ENCODE data around the gene SMOC2.

The SMOC2 gene

DNA sequence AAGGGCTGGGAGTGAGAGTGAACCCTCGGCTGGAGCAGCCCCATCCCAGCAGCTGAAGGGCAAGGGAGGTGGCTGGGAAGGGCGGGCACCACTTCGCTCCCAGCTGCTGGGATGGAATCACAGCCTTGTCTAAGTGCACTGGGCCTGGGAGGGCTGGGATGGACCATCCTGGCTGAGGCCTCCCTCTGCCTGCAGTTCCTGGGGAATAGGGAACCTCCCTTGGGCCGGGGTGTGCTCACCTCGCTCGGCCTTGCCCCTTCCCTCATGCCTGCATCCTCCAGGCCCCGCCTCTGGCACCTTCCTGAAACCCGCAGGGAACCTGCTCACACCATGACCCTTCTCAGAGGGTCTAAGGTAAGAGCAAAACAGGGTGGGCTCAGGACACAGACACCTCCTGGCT is 53.7 kb downstream of the SMOC2 start:
- no peak for DNase-seq

DNA sequence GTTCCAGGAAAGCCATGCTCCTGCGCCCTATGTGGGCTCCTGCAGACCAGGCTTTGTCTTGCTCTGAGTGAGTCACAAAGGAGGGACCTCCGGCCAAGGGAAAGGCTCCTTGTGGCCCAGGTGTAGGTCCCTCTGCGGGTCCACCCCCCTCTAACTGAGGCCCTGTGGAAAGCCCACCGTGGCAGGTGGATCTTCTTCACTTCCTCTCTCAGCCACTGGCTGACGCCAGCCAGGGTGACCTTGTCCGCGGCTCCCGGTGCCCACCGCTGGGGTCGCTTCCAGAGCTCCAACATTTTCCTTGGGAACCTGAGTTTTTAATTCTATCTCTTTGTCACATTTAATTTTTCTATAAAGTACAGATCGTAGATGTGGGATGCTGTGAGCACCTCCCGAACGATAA is 54.1 kb downstream of the SMOC2 start:
- no peak for DNase-seq

DNA sequence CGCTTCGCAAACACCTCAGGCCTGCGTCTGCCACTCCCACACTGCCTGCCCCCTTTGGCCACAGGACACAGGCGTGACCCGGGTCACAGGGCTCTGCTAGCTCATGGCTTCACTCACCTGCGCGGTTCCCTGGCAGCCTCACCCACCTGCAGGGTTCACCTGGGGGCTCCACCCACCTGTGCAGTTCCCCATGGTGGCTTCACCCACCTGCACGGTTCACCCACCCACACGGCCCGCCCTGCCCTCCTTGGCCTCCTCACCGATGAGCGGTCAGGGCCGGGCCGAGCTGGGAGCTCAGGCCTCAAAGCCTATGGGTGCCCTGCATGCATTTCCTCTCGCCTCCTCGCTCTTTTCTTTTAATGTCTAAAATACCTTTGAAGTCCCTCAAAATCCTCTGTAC is 54.7 kb downstream of the SMOC2 start:
- no peak for DNase-seq

DNA sequence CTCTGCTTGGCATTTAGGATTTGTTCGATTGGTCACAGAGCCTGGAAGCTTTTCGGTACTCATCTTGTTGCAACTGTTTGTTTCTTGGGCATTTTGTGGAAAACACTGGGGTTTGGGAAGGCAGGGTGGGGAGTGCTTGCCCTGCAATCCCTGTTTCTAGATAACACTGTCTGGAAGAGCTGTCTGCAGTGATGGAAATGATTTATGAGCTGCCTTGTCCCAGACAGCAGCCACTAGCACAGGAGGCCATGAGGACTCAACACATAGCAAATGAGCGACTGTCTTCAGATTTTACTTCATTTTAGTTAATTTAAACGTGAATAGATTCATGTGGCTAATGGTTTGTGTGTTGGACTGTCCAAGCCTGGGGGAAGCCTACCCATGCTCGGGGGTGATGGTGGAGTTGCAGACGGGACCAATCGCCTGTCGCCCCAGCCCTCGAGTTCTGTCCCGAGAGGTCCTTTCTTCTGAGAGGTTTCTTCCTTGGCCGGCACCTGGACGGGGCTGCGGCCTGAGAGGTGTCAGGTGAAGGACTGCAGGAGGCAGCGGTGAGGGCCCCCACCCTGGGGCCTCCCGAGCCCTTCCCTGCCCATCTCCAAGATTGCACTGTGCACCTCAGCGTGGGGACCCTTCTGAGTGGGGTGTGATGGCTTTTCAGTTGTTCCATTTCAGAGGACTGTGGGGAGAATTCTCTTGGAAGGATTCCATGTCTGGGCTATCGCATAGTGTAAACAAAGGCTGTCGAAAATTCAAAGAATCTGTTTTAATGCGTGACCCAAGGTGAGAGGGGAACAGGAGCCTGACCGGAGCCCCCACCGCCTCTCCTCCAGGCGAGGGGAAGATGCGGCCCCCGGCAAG is 55.4 kb downstream of the SMOC2 start:
- DNase-seq: no peak

DNA sequence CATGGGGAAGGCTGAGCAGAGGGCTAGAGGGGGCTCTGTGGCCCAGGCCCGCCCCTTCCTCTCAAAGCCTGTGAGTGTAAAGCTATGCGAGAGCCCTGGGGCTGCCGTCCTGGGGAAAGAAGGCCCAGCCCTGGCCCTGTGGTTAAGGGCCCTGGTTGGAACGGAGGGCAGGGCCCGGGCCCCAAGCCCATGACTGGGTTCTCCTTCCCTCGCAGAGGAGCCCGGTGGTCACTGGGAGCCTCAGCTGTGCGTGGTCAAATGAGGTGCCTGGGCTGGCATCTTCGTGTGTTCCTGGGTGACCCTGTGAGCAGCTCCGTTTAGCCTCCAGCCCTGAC is 56.0 kb downstream of the SMOC2 start:
- no peak for DNase-seq

DNA sequence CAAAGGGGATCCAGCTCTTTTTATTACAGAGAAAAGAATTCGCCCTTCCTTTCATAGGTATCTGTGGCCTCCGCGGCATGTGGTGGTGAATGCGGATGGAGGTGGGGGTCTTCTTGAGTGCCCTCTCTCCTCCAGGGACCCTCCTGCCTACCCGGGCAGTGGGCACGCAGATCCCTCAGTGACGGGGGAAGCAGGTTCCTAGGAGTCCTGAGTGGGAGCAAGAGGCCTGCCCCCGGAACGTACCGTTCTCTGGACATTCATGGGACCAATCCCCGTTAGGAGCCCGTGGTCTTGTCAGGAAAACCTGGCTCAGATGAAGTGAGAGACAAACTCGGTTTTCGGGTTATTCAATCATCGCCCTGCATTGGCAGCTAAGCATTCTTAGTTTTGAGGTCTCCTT is 56.4 kb downstream of the SMOC2 start:
- DNase-seq: no peak

DNA sequence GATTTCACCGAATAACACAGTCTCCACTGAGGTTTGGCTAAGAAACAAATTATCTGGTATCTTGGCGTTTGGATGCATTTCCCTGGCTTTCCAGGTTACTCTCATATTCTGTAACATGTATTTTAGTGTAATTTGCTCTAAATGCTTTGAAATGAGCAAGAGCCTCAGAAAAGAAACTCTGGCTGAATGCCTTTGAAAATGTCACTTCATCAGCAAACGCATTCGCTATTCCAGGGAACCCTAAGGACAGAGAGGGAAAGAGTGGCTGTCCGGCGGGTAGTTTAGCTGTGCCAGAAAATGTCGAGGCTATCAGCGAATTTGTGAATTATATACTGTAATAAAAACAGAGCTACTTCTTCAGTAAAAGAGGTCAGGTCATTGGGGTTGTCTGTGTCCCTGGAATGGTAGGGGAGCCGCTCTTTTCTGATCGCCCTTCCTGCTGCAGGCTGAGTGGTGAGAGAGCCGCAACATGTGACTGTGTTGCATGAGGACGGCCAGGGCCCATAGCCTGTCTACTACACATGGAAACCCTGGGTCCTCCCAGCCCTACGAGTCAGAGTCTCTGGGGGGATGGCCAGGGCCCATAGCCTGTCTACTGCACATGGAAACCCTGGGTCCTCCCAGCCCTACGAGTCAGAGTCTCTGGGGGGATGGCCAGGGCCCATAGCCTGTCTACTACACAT is 57.3 kb downstream of the SMOC2 start:
- no peak for DNase-seq

DNA sequence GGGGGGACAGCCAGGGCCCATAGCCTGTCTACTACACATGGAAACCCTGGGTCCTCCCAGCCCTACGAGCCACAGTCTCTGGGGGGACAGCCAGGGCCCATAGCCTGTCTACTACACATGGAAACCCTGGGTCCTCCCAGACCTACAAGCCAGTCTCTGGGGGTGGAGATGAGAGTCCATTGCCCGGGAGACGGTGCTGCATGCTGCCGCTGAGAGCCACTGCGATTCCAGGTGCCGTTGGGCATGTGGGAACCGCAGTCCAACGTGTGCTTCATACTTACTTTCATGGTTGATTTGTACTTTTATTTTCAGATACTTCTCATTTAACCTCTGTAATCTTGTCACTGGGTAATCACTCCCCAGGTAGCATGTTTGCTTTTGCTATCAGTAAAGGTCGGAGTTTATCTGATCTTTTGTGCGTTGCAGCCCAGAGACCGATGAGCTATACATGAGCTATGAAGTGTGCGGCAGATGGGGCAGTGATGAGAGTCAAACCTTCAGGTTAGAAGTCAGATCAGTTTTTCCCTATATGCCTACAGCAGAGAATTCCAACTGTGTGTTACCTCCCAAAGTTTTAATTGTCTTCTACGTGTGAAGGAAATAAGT is 58.2 kb downstream of the SMOC2 start:
- no peak for DNase-seq

DNA sequence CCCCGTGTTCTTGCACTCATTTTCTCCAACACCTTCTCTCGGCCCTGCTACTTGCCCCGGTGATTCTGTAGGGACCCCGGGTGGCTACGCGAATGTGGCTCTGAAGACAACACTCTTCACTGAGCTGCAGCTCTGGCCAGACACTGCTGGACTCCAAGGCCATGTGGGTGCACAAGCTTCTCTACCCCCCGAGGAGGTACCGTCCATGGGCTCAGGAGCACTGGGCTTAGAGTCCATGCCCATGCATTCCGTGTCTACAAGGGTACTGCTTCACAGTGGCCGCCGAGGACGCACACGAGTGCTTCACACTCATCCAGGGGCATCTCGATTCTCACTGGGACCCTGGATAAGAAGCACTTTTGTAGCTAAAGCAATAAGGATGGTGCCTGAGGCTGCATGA is 59.5 kb downstream of the SMOC2 start:
- no peak for DNase-seq

DNA sequence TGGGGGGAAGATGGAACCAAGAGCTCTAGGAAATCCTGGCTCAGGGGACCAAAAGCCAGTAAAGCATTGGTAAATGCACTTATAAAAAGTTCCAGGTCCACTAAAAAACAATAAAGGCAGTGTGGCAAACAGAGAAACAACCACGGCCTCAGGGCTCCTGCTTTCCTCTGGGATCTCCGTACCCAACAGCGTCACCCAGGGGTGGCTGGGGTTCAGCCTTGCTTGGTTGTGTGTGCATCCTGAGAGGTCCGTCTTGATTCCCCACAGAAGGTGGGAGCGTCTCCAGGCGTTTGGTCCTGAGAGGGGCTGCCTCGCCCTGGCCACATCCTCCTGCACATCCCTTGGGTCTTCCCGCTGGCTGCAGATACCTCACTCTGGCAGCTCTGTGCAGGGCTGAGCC is 60.6 kb downstream of the SMOC2 start:
- no peak for DNase-seq

DNA sequence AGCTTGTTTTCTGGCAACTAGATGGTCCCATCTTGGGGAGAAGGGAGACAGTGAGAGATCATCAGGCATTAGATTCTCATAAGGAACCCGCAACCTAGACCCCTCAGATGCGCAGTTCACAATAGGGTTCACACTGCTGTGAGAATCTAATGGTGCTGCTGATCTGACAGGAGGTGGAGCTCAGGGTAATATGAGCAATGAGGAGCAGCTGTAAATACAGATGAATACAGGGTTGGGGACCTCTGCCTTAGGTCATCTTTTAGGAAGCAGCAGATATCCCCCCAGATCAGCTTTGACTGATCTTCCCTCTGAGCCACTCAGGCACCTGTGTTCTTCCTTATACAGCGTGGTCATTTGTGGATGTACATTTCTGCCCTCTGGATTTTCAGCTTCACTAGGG is 63.4 kb downstream of the SMOC2 start:
- no peak for DNase-seq

DNA sequence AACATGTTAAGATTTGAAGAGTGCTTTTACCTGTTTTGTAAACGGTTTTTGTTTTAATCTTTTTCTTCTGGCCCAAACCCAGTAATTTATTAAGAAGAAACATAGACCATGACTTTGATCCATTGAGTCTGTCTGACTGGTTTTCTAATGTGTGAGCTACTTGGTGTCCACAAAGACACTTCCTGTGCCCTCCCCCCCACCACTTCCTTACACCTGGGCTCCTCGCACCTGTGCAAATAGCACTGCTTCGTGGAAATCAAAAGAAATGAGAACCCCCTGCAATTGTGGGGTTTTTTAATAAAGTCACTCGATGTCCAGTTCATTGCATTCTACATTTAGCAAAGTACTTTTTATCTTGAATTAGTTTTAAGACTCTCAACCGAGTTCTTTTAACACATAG is 65.5 kb downstream of the SMOC2 start:
- no peak for DNase-seq

DNA sequence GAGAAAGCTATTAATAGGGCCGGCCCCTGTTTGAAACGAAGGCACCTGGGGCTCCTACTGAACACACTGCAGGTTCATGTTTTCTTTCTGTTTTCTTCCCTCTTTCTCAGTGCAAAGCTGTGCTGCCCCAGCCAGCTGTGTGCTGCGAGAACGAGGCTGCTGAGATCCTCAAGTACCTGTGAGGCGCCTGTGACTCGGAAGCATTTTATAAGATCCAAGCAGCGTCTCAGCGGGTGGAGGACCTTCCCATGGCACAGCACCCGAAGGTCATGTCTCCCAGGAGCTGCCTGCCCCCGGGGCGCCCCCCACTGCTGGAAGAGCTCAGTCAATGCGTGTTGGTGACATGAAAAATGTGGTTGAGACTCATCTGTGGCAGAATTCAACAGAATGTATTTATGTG is 66.3 kb downstream of the SMOC2 start:
- no peak for DNase-seq

DNA sequence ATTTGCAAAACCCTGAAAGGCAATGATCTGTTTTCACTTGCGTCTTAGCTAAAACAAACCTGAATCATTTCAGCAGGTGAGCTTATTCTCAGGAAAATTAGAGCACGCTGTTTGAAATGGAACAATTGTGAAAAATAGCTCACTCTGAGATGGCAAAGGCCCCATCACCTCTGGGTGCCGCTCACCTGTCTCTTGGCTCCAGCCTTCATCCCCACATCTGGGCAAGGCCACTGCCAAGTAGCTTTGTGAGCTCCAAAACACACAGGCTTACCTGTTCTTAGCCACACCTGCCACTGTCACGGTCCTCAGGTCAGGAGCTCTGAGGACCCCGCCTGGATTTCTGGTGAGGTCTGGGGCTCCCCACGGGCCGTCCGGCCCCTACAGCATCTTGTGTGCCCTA is 66.7 kb downstream of the SMOC2 start:
- no peak for DNase-seq

DNA sequence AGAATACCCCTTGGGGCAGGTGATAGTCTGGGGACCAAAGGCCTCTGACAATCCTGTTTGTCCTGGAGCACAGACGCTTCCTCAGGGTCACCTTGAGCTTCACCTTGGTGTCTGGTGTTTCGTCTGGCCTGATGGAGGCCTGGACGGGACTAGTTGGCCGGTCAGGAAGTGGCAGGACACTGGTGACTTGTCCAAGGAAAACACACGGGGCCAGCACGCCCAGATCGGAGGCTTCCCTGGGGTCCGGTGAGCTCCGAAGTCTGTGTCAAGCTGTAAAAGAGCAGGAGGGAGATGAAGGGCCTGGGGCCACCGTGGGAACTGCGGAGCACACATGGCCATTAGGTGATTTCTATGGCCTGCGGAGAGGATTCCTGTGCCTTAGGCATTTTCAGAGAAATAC is 67.9 kb downstream of the SMOC2 start:
- DNase-seq: no peak

DNA sequence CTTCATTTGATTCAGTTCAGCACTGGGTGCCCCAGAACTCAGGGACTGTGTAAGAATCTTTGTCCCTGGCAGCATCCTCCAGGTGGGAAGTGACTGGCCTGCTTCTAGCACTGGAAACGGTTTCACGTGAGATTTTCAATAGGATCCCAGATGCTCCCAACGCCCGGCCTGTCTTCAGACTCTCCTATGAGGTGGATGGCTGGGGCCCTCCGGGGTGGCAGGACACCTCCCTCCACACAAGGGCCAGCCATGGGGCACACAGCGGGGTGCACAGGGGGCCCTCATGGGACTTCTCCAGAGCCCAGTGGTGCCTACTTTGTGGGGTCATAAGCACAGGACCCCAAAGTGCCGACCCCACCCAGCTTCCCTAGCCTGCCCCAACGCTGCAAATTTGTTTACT is 72.8 kb downstream of the SMOC2 start:
- no peak for DNase-seq

DNA sequence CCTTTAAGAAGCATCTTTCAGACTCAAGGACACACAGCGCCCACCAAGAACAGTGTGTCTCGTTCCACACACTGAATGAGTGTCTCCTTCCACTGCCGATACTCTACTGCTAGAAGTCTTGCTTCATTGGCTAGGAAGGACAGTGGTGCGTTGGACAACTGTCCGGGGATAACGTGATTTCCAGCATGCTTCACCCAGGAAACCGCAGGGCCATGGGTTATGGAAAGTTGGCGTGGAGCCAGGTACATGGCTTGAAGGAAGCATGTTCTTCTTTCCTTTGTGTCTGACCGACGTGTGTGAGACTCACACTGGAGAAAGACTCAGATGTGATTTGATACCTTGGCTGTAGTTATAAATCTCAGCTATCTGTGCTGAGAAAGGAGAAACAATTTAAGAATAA is 73.2 kb downstream of the SMOC2 start:
- DNase-seq: no peak

DNA sequence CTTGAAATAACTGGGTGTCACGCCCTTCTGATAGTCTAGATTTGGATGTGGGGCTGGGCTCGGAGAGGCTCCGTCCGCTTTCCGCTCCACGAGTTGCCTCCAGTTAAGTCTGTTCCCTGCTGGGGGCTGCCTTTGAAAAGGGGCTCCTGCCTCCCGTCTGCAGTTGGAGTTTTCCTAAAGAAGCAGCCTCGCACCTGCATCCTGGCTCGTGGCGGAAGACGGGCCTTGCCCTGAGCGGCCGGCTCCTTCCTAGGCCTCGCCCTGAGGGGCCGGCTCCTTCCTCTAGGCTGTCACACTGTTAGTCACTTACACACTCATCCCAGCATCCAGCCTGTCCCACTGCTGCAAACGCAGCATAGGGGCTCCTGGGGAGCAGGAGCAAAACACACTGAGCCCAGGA is 74.4 kb downstream of the SMOC2 start:
- DNase-seq: no peak

DNA sequence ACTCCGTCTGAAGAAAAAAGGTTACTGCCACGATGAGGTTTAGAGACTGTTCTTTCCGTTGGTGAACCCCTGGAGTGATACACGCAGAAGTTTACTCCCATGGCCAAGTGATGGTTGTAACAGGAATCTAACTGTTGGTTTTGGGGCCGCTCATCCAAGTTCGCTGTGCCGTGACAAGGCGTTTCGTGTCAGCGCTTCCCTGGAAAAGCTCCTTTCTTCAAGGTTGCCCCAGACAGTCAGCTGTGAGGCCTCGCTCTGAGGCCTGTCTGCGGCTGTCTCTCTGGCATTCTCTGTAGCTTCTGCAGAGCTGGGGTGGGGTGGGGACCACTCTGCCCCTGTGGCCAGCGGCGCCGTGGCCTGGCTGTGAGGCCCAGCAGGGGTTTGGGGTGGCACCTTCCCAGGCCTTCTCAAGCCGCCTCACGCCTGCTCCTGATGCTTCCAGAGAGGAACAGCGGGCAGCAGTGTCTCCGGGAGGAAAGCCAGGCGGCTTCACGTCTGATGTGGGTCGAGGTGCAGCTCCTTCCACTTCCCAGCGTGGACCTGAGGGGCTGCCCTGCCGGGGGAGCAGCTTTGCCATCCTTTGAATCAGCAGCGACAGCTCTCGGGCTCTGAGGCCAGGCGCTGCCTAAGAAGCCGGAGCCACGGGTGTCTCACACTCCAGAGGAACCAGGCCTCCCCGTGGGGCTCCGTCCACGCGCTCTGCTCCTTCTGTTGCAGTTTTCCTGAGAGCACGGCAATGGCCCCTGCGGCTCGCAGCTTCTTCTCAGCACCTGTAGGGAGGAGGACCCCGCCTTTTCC is 76.2 kb downstream of the SMOC2 start:
- DNase-seq: no peak

DNA sequence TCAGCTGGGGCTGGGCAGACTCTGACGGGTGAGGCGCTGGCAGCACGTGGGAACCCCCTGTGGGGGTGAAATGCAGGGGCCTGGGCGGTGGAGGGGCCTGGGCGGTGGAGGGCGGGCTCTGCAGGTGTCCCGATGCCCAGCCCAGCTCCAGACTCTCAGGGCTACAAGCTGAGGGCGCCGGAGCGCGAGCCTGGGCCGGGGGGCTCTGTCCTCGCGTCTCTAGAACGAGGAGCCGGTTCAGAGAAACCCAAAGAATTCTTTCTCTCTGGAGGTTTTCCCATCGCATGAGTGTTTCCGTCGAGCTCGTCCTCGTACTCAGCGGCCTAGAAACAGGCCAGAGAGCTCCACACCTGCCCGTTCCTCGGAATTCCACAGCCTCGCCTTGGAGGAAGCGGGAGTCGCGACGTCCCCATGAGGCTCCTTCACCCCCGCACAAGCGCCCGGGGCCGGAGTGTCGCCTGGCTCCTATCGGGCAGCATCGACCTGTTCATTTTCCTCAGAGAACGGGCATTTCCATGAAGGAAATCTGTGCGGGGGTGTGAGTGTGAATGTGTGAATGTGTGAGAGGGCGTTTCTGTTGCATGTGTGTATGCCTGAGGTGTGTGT is 76.9 kb downstream of the SMOC2 start:
- DNase-seq: no peak

DNA sequence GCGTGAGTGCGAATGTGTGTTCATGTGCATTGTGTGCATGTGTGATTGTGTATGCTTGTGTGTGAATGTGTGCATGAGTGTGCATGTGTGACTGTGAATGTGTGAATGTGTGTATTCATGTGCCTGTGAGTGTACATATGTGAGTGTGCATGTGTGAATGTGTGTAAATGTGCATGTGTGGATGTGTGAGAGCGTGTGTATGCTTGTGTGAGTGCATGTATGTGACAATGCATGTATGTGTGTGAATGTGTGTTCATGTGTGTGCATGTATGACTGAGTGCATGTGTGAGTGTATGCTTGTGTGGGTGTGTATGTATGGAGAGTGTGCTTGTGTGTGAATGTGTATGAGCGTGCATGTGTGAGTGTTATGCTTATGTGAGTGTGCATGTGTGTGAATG is 77.4 kb downstream of the SMOC2 start:
- DNase-seq: no peak

DNA sequence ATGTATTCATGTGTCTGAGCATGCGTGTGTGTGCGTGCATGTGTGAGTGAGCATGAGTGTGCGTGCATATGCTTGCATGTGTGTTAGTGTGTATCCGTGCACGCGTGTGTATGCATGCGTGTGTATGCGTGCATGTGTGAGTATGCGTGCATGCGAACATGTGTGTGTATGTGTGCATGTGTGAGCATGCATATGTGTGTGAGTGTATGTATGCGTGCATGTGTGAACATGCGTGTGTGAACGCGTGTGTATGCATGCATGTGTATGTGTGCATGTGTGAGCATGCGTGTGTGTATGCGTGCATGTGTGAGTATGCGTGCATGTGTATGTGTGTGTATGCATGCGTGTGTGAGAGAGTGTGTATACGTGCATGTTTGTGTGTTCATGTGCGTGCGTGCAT is 77.9 kb downstream of the SMOC2 start:
- DNase-seq: no peak

DNA sequence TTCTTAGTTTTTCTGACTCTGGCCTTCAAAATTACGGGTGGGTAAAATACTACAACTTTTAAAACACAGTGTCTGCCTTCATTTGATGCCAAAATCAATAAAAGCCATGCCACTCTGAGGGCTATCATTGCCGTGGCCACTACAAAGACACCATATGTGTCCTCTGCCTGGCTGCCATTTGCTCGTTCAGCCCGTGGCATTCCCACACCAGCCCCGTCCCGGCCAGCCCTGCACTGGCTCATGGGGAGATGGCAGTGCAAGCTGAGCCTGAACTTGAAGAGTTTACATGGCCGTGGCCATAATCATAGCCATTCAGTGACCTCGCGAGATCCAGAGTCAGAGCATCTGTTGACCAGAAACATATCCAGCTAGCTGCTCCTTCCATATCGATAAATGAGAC is 79.2 kb downstream of the SMOC2 start:
- DNase-seq: no peak
